Astrocyte of the hippocampus (primary cell): ENCODE data around the gene YARS1.

ENCODE experiments used
- DNase-seq: peaks from one replicate; pipeline ENCODE4 v3.0.0; 2011; ENCODE audit warnings: low read depth, low spot score

The YARS1 gene

GRCh38 chr1:32765570-32766327 is 51.4 kb downstream of the YARS1 start:
- DNase-seq = no peak

- no peak for DNase-seq
Observed at GRCh38 chr1:32764826-32765569, 52.2 kb downstream of the YARS1 start.

- no peak for DNase-seq
Observed at GRCh38 chr1:32763221-32763620, 53.9 kb downstream of the YARS1 start.

- peak; percentile 31 for DNase-seq
Observed at GRCh38 chr1:32761936-32762335, 55.2 kb downstream of the YARS1 start.

GRCh38 chr1:32761253-32761877 is 55.8 kb downstream of the YARS1 start:
- peak; percentile 87 for DNase-seq

- DNase-seq = peak; percentile 92
Observed at GRCh38 chr1:32759997-32760623, 57.0 kb downstream of the YARS1 start.

GRCh38 chr1:32759521-32759981 is 57.6 kb downstream of the YARS1 start:
- DNase-seq = no peak

- no peak for DNase-seq
Observed at GRCh38 chr1:32758795-32759430, 58.2 kb downstream of the YARS1 start.

- DNase-seq = no peak
Observed at GRCh38 chr1:32758177-32758794, 58.9 kb downstream of the YARS1 start.

GRCh38 chr1:32757213-32757895 is 59.8 kb downstream of the YARS1 start:
- no peak for DNase-seq

- no peak for DNase-seq
Observed at GRCh38 chr1:32755810-32756159, 61.4 kb downstream of the YARS1 start.

- no peak for DNase-seq
Observed at GRCh38 chr1:32755098-32755809, 61.9 kb downstream of the YARS1 start.

- DNase-seq = peak; percentile 68
Observed at GRCh38 chr1:32754317-32755097, 62.7 kb downstream of the YARS1 start.

GRCh38 chr1:32753532-32754316 is 63.4 kb downstream of the YARS1 start:
- DNase-seq = peak; percentile 94

GRCh38 chr1:32749771-32750170 is 67.4 kb downstream of the YARS1 start:
- DNase-seq = no peak

GRCh38 chr1:32749332-32749731 is 67.8 kb downstream of the YARS1 start:
- no peak for DNase-seq

GRCh38 chr1:32748926-32749325 is 68.2 kb downstream of the YARS1 start:
- no peak for DNase-seq

- DNase-seq = no peak
Observed at GRCh38 chr1:32748348-32748747, 68.8 kb downstream of the YARS1 start.
